Panc1 (cell line): ENCODE data around the gene GABRE. TPM values are rescaled to one million over a fixed set of nuclear protein-coding genes. Genes with fewer than 3 reads are reported as not detected.

ENCODE experiments used
- ATAC-seq: fragments of 200-7000 bp; cut with Tn5 transposase; 2 replicates; pipeline ENCODE4 v1.9.1; 2020; ENCODE audit warnings: mild to moderate bottlenecking, moderate library complexity
- BruUV-seq: library from RNA; stranded (reverse); fragments of 400-500 nt; replicated peaks from 2 replicates; lab custom pipeline; 2021; lab: Mats Ljungman, UMichigan
- CTCF ChIA-PET: fragments of 300-600 bp; sonication (Branson Sonifier 250); formaldehyde crosslinking; loops from one replicate; lab custom pipeline; 2022; ENCODE audit warnings: antibody characterized with exemption; lab: Charles Lee
- POLR2A ChIA-PET: fragments of 300-600 bp; sonication (Branson Sonifier 250); formaldehyde crosslinking; loops from one replicate; lab custom pipeline; 2022; ENCODE audit warnings: antibody characterized with exemption; lab: Charles Lee
- DNase-seq: peaks from one replicate; pipeline ENCODE4 v3.0.0-alpha.2; 2010; ENCODE audit warnings: low read depth, low spot score
- H3K27ac ChIP-seq: 2 replicates; pipeline ENCODE4 v1.5.1; 2011; ENCODE audit warnings: mild to moderate bottlenecking, low read length, inconsistent platforms
- H3K27me3 ChIP-seq: fragments of 200-500 bp; sonication (Bioruptor generic); 2 replicates; pipeline ENCODE4 v1.6.0; 2014; ENCODE audit warnings: low read length, inconsistent platforms; ENCODE audit not compliant: control insufficient read depth, insufficient read depth
- H3K36me3 ChIP-seq: fragments of 200-500 bp; sonication (Bioruptor generic); 2 replicates; pipeline ENCODE4 v1.5.1; 2014; ENCODE audit warnings: inconsistent platforms, mild to moderate bottlenecking, low read length, moderate library complexity; ENCODE audit not compliant: control insufficient read depth, insufficient read depth
- H3K4me1 ChIP-seq: 2 replicates; pipeline ENCODE4 v1.5.1; 2011; ENCODE audit warnings: inconsistent platforms, mild to moderate bottlenecking, low read length, moderate library complexity; ENCODE audit not compliant: control insufficient read depth, insufficient read depth
- H3K4me3 ChIP-seq, 2 experiments: 2 replicates each; pipeline ENCODE4 v1.5.1; 2011 to 2012; ENCODE audit warnings: low read depth in 2 of 2, low read length in 2 of 2, mild to moderate bottlenecking in 2 of 2, inconsistent platforms in 1 of 2, moderate library complexity in 1 of 2
- H3K9me3 ChIP-seq: fragments of 200-500 bp; sonication (Bioruptor generic); 2 replicates; pipeline ENCODE4 v1.5.1; 2014; ENCODE audit warnings: low read depth, mild to moderate bottlenecking, inconsistent platforms, low read length, moderate library complexity; ENCODE audit not compliant: control insufficient read depth, insufficient read depth
- CTCF ChIP-seq: fragments of 450-650 bp; IDR thresholded peaks from 2 replicates; pipeline ENCODE4 v1.5.1; 2017; ENCODE audit warnings: mild to moderate bottlenecking
- POLR2AphosphoS5 ChIP-seq: IDR thresholded peaks from 2 replicates; pipeline ENCODE4 v1.6.1; 2012; ENCODE audit warnings: mild to moderate bottlenecking, low read depth, low read length, moderate library complexity
- REST ChIP-seq, 2 experiments: IDR thresholded peaks; 2 replicates each; pipeline ENCODE4 v1.6.1; 2011 to 2012; ENCODE audit warnings: low read depth in 2 of 2, control low read depth in 1 of 2, low read length in 1 of 2, mild to moderate bottlenecking in 1 of 2, moderate library complexity in 1 of 2; ENCODE audit not compliant: insufficient read depth in 1 of 2
- SIN3A ChIP-seq: IDR thresholded peaks from 2 replicates; pipeline ENCODE4 v1.6.1; 2012; ENCODE audit warnings: low read depth, mild to moderate bottlenecking, low read length, moderate library complexity, borderline replicate concordance; ENCODE audit not compliant: insufficient read depth
- TCF7L2 ChIP-seq: IDR thresholded peaks from 2 replicates; pipeline ENCODE4 v1.6.1; 2011; ENCODE audit warnings: mild to moderate bottlenecking, low read depth, low read length, inconsistent platforms
- in situ Hi-C: cut with HindIII; loops from 2 replicates; pipeline ENCODE4 v1.10.0; 2016; ENCODE audit warnings: low sequenced_read_pairs, low pct_unique_long_range_greater_than_20kb
- intact Hi-C: fragments of 100-400 bp; cut with micrococcal nuclease; formaldehyde crosslinking; loops from one replicate; pipeline ENCODE4 v1.10.0; 2022; ENCODE audit not compliant: unreplicated experiment
- total RNA-seq: library from RNA; stranded (reverse); gene quantifications from one replicate; pipeline ENCODE4 v1.2.1, GENCODE V29; 2021; ENCODE audit not compliant: unreplicated experiment

The GABRE gene
- total RNA-seq, 1 experiment from 2014 or later = 0.18 TPM

GRCh38 chrX:151922692-151923091 lies 51.8 kb downstream of the GABRE start:
- H3K4me3 ChIP-seq = no peak overlapping the region
- ATAC-seq = no peak
- in situ Hi-C loops = no loop called here
- no peaks in the 10 kb centered on the region for H3K9me3 ChIP-seq
- ChIA-PET POLR2A (no interaction called here), CTCF (no interaction called here)
- no peaks in the 10 kb centered on the region for H3K4me1 ChIP-seq
- no peak for DNase-seq
- H3K36me3 ChIP-seq = no peaks in the 10 kb centered on the region
- no peaks in the 10 kb centered on the region for H3K27me3 ChIP-seq
- H3K27ac ChIP-seq = no peak overlapping the region
- no TSS peak for BruUV-seq
- TF ChIP-seq REST (IDR thresholded peaks at IDR 0.05; ENCODE audit: insufficient read depth in 1 of 2, low read depth in 2 of 2, low read length in 1 of 2) (no peak), TCF7L2 (no peak)
- intact Hi-C loops = no loop called here

DNA sequence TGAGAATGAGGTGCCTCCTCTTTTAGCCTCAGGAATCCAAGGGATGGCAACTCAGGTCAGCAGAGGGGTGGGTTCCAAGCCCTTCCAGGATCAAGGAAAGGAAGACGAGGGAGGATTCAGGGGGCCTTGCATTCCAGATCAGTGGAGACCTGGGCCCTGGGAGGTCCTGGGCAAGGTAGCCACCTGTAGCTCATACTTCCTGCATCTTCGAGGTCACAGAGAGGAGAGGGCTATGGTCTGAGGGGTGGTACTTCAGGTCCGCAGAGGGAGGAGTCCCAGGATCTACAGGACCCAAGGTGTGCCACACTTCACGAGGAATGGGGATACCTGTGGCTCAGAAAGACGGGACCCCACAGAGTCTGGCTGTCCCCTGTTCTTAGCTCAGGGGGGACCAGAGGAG lies 52.6 kb downstream of the GABRE start:
- Histone ChIP-seq H3K4me1 (no peaks in the 10 kb centered on the region), H3K36me3 (no peaks in the 10 kb centered on the region), H3K9me3 (no peaks in the 10 kb centered on the region), H3K27me3 (no peaks in the 10 kb centered on the region), H3K27ac (no peak overlapping the region), H3K4me3 (no peak overlapping the region)
- DNase-seq (no peak), ATAC-seq (no peak)
- no TSS peak for BruUV-seq
- POLR2A ChIA-PET = no interaction called here
- intact Hi-C loops (no loop called here), in situ Hi-C loops (no loop called here)
- CTCF ChIA-PET = no interaction called here
- TF ChIP-seq TCF7L2 (no peak), SIN3A (no peak), POLR2AphosphoS5 (no peak), REST (IDR thresholded peaks at IDR 0.05; ENCODE audit: insufficient read depth in 1 of 2, low read depth in 2 of 2, low read length in 1 of 2) (no peak), CTCF (no peak)
